NCI-H128 (cell line): ENCODE data around the gene NKX2-8.
"Not testable (repeated sequence)": the region's sequence is repeated elsewhere in the genome, so short reads cannot be mapped to it uniquely, and the experiment has no call there.

Experiments
- DNase-seq: peaks from one replicate; lab custom pipeline; 2025; ENCODE audit not compliant: unreplicated experiment; lab: John Stamatoyannopoulos, UW

Gene NKX2-8

DNA sequence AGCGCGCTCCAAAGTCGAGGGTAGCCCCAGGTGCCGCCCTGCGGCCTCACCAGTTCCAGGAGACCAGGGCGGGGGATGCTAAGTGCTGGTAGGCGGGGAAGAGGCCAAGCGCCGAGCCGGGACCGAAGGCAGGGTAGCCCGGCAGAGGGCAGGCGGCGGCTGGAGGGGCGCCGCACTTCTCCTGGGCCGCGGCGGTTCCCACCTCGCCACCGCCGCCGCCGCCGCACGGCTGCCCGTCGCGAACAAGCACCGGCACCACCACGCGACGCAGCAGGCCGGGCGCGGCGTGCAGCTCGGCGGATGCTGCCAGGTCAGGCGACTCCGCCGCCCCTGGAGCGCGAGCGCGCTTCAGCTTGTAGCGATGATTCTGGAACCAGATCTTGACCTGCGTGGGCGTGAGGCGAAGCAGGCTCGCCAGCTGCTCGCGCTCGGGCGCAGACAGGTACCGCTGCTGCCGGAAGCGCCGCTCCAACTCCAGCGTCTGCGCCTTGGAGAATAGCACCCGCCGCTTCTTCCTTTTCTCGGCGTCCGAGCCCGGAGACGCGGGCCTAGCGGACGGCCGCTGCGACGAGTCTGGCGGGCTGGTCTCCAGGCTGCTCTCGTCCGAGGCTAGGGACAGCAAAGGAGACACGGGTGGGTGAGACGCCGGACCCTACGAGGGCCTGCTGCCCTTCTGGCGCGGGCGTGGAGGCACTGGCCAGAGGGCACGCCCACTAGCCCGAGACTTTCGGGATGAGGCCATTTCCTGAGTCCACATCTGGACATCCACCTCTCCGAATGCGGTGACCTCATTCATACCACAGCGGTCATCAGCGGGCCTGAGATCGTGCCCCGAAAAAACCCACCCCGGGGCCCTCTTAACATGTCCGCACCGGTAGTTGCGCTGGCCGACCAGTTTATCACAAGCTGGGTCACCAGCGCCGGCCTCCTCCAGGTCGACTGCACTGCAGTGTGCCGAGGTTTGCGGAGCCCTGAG is 1.3 kb downstream of the NKX2-8 start:
- peak; percentile 54 for DNase-seq

DNA sequence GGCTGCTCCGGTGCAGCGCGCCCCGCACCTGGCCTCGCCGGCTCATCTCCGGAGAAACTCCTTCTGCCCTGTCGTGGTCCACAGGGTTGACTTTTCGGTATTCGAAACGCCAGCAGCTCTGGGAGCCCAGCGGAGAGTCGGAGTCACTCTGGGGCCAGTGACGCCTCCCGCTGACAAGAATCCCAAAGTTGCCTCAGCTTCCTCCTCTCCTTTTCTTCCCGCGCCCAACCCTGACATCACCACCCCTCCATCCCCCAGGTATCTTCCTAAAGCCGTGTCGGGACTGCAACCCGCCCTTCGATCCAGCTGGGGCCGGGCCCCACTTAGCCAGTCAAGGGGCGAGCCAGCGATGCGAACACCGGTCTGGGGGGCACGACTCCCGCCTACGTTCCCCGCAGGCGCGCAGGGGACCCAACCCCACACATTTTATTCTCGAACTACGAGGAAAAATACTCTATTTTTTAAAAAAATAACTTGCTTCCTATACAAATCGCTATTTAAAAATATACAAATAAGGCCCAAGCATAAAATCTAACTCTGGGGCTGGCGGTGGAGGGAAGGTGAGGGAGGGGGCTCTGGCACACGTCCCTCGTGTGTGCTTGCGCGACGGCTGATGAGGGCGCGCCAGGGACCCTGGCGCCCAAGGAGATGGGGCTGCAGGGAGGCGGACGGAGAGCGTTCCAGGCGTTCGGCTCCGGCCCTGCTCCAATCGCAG is 2.1 kb downstream of the NKX2-8 start:
- DNase-seq = no peak

GRCh38 chr14:36579573-36580140 is 2.8 kb downstream of the NKX2-8 start:
- DNase-seq = no peak

- no peak for DNase-seq
Measured at GRCh38 chr14:36579001-36579555, 3.3 kb downstream of the NKX2-8 start.

GRCh38 chr14:36570065-36570464 is 12.3 kb downstream of the NKX2-8 start:
- DNase-seq = no peak

GRCh38 chr14:36556811-36557433 is 25.5 kb downstream of the NKX2-8 start:
- DNase-seq = peak; percentile 83

DNA sequence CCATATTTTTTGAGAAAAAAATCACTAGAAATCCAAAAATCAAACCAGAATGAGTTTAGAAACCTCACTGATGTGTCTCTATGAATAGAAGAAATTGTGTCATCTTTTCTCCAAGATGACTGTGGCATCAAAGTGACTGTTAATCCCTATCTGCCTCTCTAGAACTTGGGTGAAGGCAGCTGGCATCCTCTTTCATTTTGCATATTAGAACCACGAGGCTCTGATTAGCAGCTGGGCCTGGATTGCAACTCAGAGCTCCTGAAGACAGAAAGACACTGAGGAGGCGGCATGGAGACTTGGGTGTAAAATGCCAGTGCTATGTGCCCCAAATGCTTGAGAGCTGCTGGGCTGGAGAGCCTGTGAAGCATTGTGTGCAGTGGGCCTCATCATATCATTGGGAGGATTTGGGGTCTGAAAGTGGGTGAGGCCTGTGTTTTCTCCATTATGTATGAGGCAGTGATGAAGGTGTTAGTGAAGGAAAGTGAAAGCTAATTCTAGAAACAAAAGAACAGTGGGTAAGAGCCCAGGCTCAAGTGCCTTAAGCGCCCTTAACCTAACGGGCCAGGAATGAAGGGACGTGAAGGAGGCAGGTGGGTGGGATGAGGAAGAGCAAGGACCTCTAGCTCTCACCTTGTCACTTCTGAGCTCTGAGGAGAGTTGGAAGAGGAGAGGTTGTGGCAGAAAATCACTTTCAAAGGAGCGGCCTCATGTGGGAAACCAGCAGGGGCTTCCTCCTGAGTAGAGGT is 26.2 kb downstream of the NKX2-8 start:
- peak; percentile 83 for DNase-seq

GRCh38 chr14:36553656-36554260 is 28.7 kb downstream of the NKX2-8 start:
- peak; percentile 31 for DNase-seq

DNA sequence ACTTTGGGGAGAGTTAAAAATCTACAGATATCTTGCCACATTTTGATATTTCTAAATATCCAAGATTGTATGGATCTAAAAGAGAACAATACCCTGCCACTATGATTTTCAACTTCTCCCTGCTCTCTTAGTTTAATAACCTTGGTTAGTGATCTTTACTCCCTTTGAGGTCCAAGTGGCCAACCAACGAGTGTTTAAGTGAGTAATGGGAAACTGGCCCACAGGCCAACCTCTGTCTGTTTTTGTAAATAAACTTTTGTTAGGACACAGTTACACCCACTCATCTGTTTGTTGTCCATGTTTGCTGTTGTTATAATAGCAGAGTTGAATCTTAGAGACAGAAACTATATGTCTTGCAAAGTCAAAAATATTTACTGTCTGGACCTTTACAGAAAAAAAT is 31.5 kb downstream of the NKX2-8 start:
- DNase-seq = no peak

GRCh38 chr14:36544280-36544679 is 38.1 kb downstream of the NKX2-8 start:
- DNase-seq = not testable (repeated sequence)

GRCh38 chr14:36538051-36538450 is 44.4 kb downstream of the NKX2-8 start:
- no peak for DNase-seq
